Measurements from ENCODE around the gene MYRFL.

The MYRFL gene

DNA sequence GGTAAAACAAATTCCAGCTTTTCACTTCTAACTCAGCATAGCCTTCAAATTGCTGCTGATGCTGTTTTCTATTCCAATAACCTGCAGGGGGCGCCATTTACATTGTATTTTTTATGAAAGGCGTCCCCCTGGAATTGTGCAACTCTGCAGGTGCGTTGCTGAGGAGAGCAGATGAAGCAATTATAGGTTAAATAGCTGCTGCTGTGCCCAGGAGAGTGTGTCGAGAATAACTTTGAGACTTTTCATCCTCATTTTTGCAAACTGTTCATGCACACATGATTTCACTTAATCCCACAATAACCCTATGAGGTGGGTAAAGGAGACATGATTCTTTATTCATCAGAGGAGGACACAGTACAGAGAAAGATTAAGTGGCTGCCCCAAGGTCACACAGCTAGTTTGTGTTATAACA lies 75.7 kb downstream of the MYRFL start:
- peak; percentile 72 to 78 for DNase-seq

DNA sequence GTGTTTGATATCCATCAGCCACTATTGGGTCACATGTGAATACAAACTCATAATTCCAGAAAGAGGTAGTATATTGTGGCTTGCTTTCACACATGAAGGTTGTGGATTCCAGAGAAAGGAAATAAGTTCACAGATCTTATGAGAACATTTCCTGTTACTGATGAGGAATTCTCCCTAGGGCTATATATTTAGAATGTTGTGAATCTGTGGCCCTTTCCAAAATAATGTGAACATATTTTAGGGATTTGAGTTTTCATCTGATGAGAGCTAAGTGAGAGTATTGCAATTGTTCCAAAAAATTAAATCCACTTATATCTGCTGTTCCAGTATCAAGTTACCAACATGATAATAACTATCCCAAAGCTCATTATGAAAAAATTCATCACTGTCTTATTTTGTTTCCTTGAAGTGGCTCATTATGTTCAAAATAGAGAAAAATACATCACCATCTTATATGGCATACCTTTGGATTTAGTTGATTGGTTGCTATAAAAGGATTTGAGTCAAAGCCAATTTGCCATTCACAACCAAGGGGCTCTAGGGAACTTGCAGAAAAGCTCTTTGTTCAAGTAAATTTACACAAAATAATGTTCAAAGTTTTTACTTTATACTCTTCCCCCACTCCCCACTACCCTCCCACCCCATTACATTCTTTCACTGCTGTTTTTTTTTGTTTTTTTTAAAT lies 76.3 kb downstream of the MYRFL start:
- no peak for DNase-seq

DNA sequence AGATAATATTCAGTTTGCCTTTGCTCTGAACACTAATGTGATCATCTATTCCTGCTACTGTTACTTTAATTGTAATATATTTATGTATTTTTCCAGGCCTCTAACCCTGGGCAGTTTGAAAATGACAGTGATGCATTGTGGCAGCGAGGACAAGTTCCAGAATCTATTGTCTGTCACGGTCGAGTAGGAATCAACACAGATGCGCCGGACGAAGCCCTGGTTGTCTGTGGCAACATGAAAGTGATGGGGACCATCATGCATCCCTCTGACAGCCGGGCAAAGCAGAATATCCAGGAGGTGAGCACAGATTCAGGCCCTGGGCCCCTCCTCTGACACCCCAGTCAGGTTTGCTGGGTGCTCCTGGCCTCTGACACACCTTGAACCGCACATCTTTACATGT lies 78.5 kb downstream of the MYRFL start:
- no peak for DNase-seq

DNA sequence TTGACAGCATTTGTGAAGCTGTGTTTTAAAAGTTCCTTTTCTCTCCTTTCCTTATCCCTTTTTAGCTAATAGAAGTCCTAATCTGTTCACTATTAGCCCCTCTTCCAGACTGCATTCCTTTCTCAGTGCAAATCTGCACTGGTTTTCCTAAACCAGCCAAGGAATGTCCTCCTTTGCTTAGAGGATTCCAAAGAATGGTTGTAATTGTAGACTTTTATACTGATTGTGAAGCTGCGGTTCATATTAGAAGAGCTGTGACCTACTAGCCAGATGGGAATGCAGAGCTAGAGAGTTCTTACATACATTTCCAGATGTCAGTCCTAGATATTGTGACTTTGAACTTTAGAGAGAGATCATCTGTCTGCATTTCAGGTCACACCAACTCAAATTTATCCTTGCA lies 79.8 kb downstream of the MYRFL start:
- DNase-seq, result no peak

DNA sequence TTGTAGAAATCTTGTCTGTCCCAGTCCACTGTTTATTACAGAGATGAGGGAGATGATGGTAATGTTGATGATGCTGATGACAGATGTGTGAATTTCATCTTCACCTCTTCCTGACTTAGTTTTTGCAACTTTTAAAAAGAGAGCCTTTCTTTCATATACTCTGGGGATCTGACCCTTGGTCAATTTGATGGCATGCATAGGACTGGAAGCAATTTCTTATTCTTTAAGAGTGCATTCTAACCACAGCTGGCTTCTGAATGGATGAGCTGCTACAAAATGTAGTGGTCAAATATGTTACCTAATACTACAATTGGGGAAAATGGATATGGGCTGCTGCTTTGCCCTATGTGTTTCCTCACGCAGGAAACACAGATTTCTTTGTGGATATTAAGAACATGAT lies 80.8 kb downstream of the MYRFL start:
- DNase-seq, result no peak

DNA sequence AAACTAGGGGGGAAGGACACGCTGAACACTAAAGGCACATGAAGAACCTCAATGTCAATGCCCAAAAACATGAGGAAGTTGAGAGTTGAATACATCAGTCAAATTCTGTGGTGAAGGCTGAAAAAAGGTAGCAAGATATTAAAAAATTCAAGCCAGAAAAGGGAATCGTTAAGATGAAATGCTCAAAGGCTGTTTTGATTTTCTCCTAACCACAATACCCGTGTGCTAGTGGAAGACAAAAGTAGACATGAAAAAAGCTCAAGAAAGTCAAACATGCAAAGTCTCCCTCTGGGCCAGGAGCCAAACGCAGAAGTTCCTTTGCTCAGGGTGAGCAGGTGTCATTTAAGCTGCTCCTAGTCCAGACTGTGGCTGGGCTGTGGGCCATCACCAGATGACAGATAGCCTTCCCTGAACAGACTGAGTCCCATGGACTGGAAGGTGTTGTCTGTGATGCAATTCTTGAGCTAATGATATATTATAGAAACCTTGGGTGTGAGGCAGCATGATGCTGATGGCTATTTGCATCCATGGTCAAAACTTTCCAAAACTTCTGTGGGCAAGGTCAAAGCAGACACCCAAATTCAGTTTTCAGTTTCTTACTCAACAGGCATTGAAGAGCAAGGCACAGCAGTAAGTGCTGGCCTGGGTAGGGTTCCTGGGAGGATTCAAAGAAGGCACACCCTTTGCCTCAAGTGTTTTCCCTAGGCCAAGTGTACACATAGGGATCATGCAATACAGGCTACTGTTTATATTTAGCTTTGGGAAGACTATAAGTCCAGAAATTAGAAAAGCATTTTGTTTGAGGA lies 81.6 kb downstream of the MYRFL start:
- DNase-seq, result no peak

DNA sequence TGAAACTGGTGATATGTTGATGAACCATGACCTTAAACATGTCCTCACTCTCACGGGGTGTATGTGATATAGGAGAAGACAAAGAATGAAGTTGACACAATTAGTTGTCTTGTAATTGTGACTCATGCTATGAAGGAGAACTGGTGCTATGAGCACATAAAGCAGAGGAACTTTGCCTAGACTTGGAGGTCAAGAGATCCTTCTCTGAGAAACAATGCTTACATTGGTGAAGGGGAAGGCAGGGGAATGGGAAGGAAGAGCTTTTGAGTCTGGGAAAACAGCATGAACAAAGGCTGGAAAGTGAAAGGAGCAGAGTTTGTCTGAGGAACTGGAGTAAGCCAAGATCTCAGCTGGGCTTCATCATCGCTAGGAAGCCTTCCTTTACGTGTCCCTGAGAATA lies 83.2 kb downstream of the MYRFL start:
- DNase-seq, result no peak

DNA sequence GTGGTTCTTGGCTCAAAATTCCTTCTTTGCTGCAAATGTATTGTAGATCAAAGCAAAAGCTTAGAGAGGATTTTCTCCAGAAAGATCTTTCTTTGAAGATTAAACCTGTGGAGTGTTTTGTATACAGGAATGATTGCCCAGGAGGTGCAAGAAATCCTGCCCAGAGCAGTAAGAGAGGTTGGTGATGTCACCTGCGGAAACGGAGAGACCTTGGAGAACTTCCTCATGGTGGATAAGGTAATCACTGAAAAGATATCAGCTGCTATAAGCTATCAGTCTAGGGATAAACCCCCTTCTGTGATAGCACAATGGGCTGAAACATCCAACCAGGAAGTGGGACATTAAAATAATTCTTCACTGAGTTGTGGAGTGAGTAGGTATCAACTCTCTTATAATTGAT lies 85.7 kb downstream of the MYRFL start:
- DNase-seq, result no peak

DNA sequence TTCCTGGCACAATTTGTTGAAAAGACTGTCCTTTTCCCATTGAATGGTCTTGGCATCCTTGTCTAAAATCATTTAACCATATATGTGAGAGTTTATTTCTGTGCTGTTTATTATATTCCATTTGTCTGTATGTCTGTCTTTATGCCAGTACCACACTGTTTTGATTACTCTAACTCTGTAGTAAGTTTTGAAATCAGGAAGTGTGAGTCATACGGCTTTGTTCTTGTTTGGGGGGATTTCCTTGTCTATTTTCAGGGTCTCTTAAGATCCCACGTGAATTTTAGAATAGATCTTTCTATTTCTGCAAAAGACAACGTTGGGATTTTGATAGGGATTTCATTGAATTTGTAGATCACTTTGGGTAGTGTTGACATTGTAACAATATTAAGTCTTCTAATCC lies 88.5 kb downstream of the MYRFL start:
- DNase-seq, result no peak

DNA sequence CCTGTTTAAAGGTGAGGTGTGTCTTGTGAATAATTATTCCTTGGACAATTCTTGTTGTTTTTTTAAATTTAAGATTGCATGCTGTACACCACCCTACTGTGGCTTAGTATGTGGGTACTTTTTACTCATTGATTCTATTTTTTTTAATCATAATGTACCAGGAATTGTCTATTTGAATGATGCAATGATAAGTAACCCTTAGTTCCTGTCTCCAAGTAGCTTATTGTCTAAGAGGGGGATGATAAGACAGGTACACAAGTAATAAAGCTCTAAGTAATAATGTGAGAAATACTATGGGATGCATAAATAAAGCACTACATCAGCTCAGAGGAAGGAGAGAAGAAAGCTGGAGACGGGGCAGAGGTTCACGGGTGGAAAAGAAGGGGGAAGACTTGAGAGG lies 90.9 kb downstream of the MYRFL start:
- no peak for DNase-seq

DNA sequence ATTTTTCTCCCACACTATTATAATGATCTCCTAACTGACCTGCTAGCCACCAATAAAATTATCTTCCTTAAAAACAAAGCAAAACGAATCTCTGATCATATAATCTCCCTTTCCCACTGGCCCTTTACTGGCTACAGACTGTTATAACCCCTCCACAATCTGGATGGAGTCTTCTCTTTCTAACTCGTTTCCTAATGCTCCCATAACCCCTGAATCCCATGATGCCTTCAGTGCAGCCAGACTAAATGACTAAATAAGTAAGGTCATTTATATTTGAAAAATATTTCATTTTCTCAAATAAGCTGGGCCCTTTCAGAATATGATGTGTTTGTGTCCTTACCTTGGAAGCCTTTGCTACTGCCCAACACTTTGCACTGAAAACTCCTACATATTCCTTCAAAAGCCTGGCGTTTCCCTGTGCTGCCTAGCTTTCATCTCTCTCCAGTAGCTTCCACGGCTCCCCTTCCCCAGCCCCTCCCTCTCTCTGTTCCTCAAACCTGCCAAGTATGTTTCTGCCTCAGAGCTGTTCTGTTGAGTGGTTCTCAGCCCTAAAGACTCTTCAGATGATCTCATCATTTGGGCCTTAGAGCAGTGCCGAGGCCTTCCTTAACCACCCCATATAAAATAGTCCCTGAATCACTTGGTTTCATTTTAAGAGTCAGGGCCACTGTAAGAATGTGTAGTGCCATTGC lies 91.7 kb downstream of the MYRFL start:
- DNase-seq, result no peak

DNA sequence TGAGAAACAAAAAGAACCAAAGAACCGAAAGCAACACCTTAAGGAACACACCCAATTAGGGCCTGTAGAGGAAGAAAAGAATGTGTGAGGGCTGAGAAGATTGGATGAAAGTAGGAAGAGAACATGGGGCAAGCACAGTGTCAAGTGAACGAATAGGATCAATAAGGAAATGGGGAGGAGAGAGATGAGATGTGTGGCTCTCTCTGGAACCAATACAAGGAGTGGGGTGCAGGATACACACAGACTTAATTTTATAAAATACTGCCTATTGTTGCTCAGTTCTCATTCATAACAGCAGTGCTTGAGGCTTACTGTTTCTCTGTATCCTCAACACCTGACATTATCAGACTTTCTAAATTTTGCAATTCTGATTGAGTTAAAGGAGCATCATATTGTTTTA lies 93.3 kb downstream of the MYRFL start:
- no peak for DNase-seq

DNA sequence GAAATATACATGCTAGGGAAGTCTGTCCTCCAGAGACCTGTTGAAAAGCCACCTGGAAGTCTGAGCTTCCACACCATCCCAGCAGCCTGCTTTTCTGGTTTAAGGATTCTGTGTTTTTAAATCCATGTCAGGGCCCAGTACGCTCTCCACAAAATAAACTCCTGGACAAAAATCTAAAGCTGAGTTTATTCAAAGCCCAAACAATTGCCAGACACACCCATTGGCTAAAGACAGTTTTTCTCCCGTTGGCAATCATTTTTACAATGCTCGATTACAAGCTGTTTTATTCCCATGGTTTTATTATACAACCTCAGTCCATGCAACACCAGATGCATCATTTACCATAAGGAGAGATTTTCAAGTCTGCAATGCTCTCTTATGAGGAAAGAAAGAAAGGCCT lies 94.5 kb downstream of the MYRFL start:
- no peak for DNase-seq

DNA sequence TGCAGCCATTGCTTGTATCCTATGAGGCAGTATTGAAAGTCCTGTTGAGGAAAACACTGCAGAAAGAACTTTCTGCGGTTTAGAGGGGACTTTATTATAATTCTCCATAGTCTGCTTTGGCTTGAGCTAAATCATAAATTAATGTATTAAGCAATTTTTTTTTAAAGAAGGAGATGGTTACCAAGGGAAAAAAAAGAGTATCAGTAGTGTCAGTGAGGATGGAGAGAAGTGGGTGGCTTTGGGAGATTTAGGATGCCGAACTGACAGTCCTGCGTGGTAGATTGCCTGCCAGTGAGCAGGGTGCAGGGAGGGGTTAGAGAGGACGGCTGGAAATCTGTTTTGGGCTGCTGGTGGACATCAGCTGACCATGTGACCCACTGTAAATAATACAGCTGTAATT lies 96.8 kb downstream of the MYRFL start:
- DNase-seq, result no peak

DNA sequence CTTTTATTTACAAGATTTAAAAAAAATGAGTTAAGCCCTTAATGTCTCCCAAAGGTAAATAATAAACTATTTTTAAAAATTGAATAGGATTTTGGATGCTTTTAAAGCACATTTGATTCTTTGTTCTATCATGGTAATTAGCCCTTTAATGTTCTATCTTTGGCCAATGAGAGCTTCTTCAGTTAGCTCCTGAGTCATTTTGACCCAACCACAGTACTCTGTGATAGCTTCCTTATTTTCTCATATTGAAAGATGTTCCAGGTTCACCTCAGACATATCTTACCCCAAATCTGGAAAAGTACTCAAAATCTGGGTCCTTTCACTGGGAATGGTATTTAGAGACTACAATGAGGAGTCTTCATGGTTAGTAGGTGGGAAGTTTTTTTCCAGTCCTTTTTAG lies 98.0 kb downstream of the MYRFL start:
- no peak for DNase-seq

DNA sequence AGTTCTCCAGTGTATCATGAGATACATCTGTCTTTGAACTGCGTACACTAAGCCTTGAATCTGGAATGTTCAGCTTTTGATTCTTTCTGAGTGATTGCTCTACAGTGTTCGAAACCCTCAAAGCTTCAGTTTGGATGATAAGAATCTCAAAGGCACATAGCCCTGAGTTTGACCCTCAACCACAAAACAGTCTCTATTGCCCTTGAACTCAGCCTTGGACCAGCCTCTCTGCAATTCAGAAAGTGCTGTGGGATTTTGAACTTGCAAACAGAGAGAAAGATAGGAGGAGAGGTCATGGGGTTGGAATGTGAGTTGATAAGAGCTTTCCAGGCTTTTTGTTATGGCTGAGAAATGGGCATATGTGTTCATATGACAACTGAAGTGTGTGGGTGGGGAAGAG lies 100.3 kb downstream of the MYRFL start:
- no peak for DNase-seq

DNA sequence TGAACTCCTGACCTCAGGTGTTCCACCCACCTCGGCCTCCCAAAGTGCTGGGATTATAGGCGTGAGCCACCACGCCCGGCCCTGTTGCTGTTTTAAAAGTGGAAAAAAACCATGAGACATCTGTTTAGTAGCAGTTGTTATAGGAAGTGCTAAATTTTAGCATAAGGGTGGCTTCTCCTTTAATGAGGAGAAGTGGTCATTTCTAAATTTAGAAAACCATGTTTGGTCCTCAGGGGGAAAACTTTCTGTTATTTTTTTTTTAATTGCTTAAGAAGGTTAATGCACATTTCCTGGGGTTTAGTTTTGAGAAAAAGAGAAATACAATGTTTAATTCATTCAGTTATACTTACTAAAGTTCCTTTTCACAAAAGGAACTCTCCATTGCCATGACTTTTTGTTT lies 102.1 kb downstream of the MYRFL start:
- no peak for DNase-seq

DNA sequence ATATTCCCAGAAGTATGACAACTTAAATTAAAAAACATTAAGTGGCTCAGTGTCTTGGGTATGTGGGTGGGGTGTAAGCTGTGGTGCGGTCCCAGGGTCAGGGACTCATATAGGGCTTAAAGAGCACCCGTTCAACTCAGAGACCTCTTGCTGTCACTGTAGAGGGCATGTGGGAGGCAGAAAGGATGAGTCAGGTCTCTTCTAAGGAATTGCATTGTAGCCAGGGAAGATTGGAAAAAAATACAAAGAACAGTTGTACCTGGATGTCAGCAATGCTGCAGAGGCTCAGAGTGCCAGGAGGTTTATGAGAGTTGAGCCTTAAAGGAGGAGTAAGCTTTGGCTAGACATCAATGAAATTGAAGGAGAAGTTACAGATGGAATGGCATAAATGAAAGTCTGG lies 104.1 kb downstream of the MYRFL start:
- DNase-seq, result no peak

DNA sequence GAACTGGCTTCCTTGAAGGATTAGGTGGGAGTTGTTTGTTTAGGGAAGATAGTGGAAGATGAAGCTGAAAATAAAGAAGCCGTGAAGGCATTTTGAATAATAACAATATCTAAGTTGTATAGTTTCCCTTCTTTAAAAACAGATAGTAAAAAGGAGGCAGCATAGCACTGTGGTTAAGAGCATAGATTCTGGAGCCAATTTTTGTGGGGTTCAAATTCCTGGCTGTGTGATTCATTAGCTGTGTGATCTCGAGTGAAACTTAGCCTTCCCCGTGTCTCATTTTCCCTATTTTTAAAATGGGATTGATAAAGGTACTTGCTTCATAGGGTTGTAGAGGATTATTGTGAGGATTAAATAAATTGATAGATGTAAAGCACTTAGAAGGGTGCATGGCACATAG lies 104.5 kb downstream of the MYRFL start:
- no peak for DNase-seq

DNA sequence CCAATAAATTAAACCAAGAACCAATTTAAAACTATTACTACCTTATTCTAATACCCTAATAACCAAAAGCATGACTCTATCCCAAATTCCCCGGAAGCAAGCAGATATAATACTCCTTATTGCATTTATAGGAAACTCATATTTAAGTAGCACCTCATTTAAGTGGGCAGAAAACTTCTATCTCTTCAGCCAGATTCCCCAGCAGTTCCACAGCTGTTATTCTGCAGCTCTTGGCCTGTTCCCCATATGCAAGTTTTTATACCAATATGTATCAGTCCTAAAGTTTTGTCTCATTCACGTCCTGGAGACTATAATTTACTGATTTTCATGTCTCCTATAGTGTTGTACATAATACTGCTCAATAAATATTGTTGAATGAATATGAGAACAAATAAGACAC lies 106.5 kb downstream of the MYRFL start:
- no peak for DNase-seq

DNA sequence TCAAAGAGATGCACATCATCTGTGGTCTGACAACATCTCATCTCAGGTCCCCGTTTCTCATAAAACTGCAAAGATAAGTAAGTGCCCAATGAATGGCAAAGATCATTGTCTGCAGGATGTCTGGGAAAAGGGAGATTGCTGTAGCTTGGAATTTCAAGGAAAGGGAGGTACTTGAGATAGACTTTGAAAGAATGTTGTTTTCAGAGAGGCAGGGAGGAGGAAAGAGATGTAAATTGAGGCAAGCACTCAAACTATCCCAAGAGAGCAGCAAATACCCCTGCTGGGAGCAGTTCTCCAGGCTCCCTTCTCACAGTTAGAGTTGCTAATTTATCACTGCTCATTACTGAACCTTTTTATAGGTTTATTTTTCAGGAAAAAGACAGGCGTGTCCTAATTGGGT lies 107.1 kb downstream of the MYRFL start:
- DNase-seq, result no peak

DNA sequence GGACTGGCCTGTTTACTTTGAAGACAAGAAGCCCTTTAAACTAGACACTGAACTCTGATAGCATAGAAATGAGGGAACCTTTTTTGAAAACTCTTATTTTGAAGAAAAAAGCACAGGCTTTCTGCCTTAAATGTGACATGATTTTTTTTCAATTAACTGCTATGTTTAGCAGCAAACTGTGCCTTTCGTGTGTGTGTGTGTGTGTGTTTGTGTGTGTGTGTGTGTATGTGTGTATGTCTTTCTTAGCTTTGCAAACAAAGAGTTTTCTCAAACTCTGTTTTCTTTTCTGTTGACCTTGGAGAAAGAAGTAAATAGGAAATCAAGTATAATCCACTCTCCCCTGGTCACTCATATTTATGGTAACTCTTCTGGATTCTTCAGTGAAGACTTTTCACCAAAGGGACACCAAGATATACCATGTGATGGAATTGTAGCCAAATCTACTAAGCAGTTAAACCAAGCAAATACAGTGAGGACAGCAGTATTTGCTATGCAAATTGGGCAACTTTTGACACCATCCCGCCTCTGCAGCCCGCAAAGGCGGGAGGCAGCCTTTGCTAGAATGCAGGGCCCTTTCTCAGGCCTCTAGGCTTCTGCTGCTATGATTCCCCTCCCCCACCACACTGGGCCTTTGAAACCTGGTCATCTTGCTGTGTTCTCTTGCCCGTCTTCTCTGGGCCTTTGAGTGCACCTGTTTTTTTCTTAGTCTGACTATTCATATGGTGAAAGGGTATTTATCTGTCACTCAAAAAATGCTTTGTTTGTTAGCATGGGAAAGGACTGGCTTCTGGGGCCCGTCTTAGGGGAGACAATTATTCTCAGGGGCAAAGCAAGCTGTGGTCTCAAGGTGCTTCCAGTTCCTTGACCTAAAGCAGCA lies 107.9 kb downstream of the MYRFL start:
- DNase-seq, result no peak

DNA sequence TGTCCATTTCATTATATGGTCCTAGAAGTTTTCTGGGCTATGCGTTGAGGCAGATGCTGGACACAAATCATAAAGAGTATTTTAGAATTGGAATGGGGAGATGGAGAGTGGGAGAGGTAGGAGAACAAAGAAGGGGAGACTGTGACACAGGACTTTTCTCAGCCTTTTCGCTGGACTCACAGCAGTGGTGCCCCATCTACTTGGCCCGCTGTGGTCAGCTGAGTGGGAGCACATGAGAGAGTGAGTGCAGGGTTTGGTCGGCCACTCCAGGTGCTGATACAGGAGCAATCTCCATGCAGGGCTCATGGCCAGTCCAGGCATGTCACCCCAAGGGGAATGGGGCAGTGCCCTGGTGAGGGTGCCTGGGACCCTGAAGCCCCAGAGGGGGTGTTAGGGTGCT lies 109.0 kb downstream of the MYRFL start:
- no peak for DNase-seq

All from activated T-cell treated with anti-CD3 and anti-CD28 coated beads, Interleukin-2, amount 50 U/mL, for 48 hours (primary cell).